ENCODE results near the gene HK3.

DNA sequence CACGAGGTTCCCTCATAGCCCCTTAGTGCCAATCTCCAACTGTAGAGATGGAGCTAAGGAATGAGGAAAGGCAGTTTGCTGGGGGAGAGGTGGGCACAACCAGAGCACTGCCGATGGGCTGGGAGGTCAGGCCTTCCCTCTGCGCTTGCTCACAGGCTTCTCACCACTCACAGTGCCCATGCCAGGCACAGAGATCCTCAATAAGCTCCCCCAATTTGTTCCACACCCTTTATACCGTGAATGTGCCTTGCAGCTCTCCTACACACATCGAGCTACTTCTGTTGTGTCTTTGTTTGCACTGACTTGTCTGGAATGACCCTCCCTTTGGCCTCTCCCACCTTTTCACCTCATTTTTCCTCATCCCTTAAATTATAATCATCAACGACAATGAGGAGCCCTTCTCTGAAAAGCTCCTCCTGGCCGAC lies 1.6 kb upstream of the HK3 start:
- TF ChIP-seq, protein P1, sequence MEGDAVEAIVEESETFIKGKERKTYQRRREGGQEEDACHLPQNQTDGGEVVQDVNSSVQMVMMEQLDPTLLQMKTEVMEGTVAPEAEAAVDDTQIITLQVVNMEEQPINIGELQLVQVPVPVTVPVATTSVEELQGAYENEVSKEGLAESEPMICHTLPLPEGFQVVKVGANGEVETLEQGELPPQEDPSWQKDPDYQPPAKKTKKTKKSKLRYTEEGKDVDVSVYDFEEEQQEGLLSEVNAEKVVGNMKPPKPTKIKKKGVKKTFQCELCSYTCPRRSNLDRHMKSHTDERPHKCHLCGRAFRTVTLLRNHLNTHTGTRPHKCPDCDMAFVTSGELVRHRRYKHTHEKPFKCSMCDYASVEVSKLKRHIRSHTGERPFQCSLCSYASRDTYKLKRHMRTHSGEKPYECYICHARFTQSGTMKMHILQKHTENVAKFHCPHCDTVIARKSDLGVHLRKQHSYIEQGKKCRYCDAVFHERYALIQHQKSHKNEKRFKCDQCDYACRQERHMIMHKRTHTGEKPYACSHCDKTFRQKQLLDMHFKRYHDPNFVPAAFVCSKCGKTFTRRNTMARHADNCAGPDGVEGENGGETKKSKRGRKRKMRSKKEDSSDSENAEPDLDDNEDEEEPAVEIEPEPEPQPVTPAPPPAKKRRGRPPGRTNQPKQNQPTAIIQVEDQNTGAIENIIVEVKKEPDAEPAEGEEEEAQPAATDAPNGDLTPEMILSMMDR (conservative IDR thresholded peaks at IDR 0.05; ENCODE audit: low read depth in 2 of 2) = no peak
- TF ChIP-seq EZH2 (IDR thresholded peaks at IDR 0.05; ENCODE audit: low read depth, unreplicated experiment) (no peak), POLR2AphosphoS5 (IDR thresholded peaks at IDR 0.05; ENCODE audit: low read depth) (no peak), ETS1 (IDR thresholded peaks at IDR 0.05) (no peak), ZNF331 (CRISPR knock-in tag; IDR thresholded peaks at IDR 0.05; ENCODE audit: low read depth) (no peak), ZNF114 (CRISPR knock-in tag; IDR thresholded peaks at IDR 0.05) (no peak)
- TF ChIP-seq, protein P2, sequence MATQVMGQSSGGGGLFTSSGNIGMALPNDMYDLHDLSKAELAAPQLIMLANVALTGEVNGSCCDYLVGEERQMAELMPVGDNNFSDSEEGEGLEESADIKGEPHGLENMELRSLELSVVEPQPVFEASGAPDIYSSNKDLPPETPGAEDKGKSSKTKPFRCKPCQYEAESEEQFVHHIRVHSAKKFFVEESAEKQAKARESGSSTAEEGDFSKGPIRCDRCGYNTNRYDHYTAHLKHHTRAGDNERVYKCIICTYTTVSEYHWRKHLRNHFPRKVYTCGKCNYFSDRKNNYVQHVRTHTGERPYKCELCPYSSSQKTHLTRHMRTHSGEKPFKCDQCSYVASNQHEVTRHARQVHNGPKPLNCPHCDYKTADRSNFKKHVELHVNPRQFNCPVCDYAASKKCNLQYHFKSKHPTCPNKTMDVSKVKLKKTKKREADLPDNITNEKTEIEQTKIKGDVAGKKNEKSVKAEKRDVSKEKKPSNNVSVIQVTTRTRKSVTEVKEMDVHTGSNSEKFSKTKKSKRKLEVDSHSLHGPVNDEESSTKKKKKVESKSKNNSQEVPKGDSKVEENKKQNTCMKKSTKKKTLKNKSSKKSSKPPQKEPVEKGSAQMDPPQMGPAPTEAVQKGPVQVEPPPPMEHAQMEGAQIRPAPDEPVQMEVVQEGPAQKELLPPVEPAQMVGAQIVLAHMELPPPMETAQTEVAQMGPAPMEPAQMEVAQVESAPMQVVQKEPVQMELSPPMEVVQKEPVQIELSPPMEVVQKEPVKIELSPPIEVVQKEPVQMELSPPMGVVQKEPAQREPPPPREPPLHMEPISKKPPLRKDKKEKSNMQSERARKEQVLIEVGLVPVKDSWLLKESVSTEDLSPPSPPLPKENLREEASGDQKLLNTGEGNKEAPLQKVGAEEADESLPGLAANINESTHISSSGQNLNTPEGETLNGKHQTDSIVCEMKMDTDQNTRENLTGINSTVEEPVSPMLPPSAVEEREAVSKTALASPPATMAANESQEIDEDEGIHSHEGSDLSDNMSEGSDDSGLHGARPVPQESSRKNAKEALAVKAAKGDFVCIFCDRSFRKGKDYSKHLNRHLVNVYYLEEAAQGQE (IDR thresholded peaks at IDR 0.05; ENCODE audit: unreplicated experiment) = no peak
